Activated CD4-positive, alpha-beta T cell treated with anti-CD3 and anti-CD28 coated beads for 36 hours (primary cell): ENCODE data around the gene RNH1. TPM values are rescaled to one million over a fixed set of nuclear protein-coding genes. Genes with fewer than 3 reads are reported as not detected.
"Not testable (repeated sequence)": the region's sequence is repeated elsewhere in the genome, so short reads cannot be mapped to it uniquely, and the experiment has no call there.

ENCODE experiments used
- ATAC-seq: fragments of 200-7000 bp; cut with Tn5 transposase; one replicate; pipeline ENCODE4 v1.10.0; 2021; ENCODE audit warnings: mild to moderate bottlenecking, moderate library complexity
- CTCF ChIA-PET: fragments of 350-600 bp; sonication (Branson Sonifier 250); formaldehyde crosslinking; loops from one replicate; lab custom pipeline; 2021; ENCODE audit warnings: antibody characterized with exemption; lab: Charles Lee
- POLR2A ChIA-PET: fragments of 350-600 bp; sonication (Branson Sonifier 250); formaldehyde crosslinking; loops from one replicate; lab custom pipeline; 2021; ENCODE audit warnings: antibody characterized with exemption, inconsistent platforms; lab: Charles Lee
- DNase-seq: peaks from one replicate; pipeline ENCODE4 v3.0.0-alpha.2; 2020
- H3K27ac Mint-ChIP-seq: one replicate; pipeline ENCODE4 v1.8.0; 2021; ENCODE audit warnings: mixed read lengths
- H3K27me3 Mint-ChIP-seq: one replicate; pipeline ENCODE4 v1.8.0; 2021; ENCODE audit warnings: mixed read lengths
- H3K36me3 Mint-ChIP-seq: one replicate; pipeline ENCODE4 v1.8.0; 2021; ENCODE audit warnings: low read depth, mixed read lengths
- H3K4me1 Mint-ChIP-seq: one replicate; pipeline ENCODE4 v1.8.0; 2021; ENCODE audit warnings: mixed read lengths
- H3K4me3 Mint-ChIP-seq: one replicate; pipeline ENCODE4 v1.8.0; 2021; ENCODE audit warnings: mild to moderate bottlenecking, moderate library complexity, mixed read lengths
- H3K9me3 Mint-ChIP-seq: one replicate; pipeline ENCODE4 v1.8.0; 2021; ENCODE audit warnings: low read depth, mixed read lengths
- intact Hi-C, 2 experiments: fragments of 100-400 bp; cut with DNase I in 1 of 2; cut with micrococcal nuclease in 1 of 2; formaldehyde crosslinking; loops; one replicate each; pipeline versions ENCODE4 v1.14.2 to v1.15.1; 2022 to 2024; cut with DNase I, micrococcal nuclease
- total RNA-seq, 2 experiments: library from RNA; stranded (reverse); gene quantifications; one replicate each; pipeline ENCODE4 v1.2.3, GENCODE V29; 2021

Gene RNH1
- total RNA-seq, 2 experiments from 2014 or later, result 111 to 116 TPM

DNA sequence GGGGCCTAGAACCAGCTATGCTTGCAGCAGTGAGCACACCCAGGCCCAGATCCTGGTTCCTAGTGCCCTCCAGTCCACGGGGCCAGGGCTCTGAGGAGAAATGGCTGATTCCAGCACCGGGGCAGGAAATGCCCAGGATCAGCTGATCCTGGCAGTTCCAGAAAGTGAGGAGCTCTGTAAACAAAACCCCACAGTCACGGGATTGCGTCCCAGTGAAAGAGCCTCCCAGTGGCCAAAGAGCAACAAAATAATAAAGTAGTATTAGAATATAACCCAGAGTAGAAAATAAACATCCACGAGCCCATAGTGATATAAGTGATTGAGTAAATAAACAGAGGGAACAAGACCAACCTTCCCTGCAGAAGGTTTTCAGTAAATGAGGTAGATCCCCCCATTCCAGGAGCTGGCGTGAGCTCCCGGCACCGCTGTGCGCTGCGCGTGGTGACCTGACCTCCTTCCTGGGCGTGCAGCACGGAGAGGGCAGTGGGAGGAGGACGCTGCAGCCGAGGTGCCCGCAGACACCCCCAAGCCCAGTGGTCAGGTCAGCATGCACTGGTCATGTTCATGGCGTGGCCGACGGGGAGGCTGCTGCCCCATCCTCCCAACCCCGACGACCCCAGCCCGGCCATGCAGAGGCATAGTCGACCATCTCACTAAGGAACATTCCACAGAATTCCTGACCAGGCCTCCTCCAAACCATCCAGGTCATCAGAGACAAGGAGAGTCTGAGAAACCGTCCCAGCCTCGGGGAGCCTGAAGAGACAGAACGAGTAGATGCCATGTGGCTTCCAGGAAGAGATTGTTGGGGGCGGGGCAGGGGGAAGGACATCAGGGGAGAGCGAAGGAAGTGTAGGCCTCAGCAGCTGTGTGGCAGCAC is 37.1 kb downstream of the RNH1 start:
- DNase-seq (no peak), ATAC-seq (no peak)
- H3K36me3 Mint-ChIP-seq, result peaks cover 2% of the 10 kb centered on the region
- H3K27me3 Mint-ChIP-seq, result no peaks in the 10 kb centered on the region
- H3K27ac Mint-ChIP-seq, result no peak overlapping the region
- ChIA-PET POLR2A (no interaction called here), CTCF (interaction anchor here (0.6 kb wide), 2 partner anchors 30 to 49 kb away, joined by 3 read pairs; no protein-coding TSS in a partner anchor)
- no peaks in the 10 kb centered on the region for H3K4me1 Mint-ChIP-seq
- intact Hi-C loops, result no loop called here
- no peak overlapping the region for H3K4me3 Mint-ChIP-seq
- H3K9me3 Mint-ChIP-seq, result no peaks in the 10 kb centered on the region

DNA sequence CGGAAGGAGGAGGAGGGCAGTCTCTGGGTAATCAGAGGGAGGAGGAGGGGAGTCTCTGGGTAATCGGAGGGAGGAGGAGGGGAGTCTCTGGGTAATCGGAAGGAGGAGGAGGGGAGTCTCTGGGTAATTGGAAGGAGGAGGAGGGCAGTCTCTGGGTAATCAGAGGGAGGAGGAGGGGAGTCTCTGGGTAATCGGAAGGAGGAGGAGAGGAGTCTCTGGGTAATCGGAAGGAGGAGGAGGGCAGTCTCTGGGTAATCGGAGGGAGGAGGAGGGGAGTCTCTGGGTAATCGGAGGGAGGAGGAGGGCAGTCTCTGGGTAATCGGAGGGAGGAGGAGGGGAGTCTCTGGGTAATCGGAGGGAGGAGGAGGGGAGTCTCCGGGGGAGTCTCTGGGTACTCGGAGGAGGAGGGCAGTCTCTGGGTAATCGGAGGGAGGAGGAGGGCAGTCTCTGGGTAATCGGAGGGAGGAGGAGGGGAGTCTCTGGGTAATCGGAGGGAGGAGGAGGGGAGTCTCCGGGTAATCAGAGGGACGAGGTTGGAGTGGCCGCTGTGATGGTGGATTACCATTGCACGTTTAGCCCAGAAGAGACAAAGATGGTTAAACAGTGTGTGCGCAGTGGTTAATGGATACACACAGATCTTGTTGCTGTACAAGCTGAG is 37.9 kb downstream of the RNH1 start:
- ATAC-seq, H3K4me1 Mint-ChIP-seq, POLR2A ChIA-PET, H3K27me3 Mint-ChIP-seq, H3K4me3 Mint-ChIP-seq, H3K36me3 Mint-ChIP-seq, H3K27ac Mint-ChIP-seq, intact Hi-C loops, H3K9me3 Mint-ChIP-seq, DNase-seq: not testable (repeated sequence)
- CTCF ChIA-PET, result interaction anchor here (0.6 kb wide), 1 partner anchor 29 kb away, joined by 3 read pairs; no protein-coding TSS in a partner anchor

DNA sequence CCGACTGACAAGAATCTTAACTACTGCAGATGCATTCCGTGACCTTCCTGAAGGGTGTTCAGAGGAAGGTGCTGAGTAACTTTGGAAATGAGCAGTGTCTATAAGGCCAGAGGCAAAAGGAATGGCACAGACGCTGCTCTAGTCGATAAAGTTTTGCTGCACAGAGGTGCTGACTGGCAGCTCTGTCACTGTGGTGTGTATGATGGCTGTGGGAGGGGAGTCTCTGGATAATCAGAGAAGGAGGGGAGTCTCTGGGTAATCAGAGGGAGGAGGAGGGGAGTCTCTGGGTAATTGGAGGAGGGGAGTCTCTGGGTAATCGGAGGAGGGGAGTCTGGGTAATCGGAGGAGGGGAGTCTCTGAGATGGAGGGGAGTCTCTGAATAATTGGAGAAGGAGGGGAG is 38.5 kb downstream of the RNH1 start:
- ChIA-PET POLR2A (no interaction called here), CTCF (no interaction called here)
- H3K27ac Mint-ChIP-seq, result no peak overlapping the region
- intact Hi-C loops, result no loop called here
- ATAC-seq, result no peak
- no peaks in the 10 kb centered on the region for H3K27me3 Mint-ChIP-seq
- no peak overlapping the region for H3K4me3 Mint-ChIP-seq
- no peaks in the 10 kb centered on the region for H3K9me3 Mint-ChIP-seq
- H3K4me1 Mint-ChIP-seq, result no peaks in the 10 kb centered on the region
- no peak for DNase-seq
- H3K36me3 Mint-ChIP-seq, result peaks cover 2% of the 10 kb centered on the region

DNA sequence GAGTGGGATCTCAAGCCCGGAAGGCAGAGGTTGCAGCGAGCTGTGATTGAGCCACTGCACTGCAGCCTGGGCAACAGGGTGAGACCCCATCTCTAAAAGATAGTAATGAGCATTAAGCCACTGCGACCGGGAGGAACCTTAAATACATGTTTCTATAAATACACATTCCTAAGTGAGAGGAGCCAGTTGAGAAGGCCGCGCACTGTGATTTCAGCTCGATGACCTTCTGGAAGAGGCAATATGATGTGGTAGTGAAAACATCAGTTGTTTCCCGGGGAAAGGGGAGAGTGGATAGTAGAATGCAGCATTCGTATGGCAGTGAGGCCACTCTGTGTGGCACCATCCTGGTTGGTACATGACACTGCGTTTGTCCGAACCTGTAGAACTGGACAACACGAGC is 39.0 kb downstream of the RNH1 start:
- intact Hi-C loops, result no loop called here
- Mint-ChIP-seq H3K36me3 (peaks cover 2% of the 10 kb centered on the region), H3K27me3 (no peaks in the 10 kb centered on the region), H3K27ac (no peak overlapping the region), H3K4me1 (no peaks in the 10 kb centered on the region), H3K4me3 (no peak overlapping the region), H3K9me3 (no peaks in the 10 kb centered on the region)
- ChIA-PET POLR2A (no interaction called here), CTCF (no interaction called here)
- DNase-seq, result no peak
- ATAC-seq, result no peak

GRCh38 chr11:465896-466530 is 41.0 kb downstream of the RNH1 start:
- Mint-ChIP-seq H3K27ac (no peak overlapping the region), H3K27me3 (no peaks in the 10 kb centered on the region), H3K36me3 (peaks cover 2% of the 10 kb centered on the region), H3K4me1 (no peaks in the 10 kb centered on the region), H3K9me3 (no peaks in the 10 kb centered on the region), H3K4me3 (no peak overlapping the region)
- intact Hi-C loops, result no loop called here
- ChIA-PET CTCF (interaction anchor here (0.6 to 1.2 kb wide), 2 partner anchors 12 to 239 kb away, joined by 3 read pairs; no protein-coding TSS in a partner anchor), POLR2A (no interaction called here)
- no peak for DNase-seq
- ATAC-seq, result no peak

DNA sequence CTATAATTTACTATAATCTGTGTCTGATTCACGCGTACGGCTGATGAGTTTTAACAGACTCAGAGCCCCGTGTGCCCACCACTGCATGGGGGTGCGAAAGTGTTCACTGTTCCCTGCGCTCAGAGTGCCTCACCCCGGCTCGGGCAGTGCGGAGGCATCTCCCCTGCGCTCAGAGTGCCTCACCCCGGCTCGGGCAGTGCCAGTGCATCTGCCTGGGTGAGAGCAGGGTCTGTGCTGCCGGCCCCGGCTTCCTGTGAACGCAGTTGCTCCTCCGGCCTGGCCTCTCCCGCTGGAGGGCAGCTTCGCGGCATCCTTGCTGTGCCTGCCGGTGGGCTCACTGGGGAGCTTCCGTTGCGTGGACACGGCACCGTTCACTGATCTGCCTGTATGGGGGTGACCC is 42.7 kb downstream of the RNH1 start:
- H3K9me3 Mint-ChIP-seq, result no peaks in the 10 kb centered on the region
- no peak for DNase-seq
- ChIA-PET POLR2A (no interaction called here), CTCF (no interaction called here)
- H3K4me3 Mint-ChIP-seq, result no peak overlapping the region
- no peak for ATAC-seq
- H3K27ac Mint-ChIP-seq, result no peak overlapping the region
- intact Hi-C loops, result no loop called here
- H3K36me3 Mint-ChIP-seq, result peaks cover 10% of the 10 kb centered on the region
- no peaks in the 10 kb centered on the region for H3K4me1 Mint-ChIP-seq
- H3K27me3 Mint-ChIP-seq, result no peaks in the 10 kb centered on the region

- no peaks in the 10 kb centered on the region for H3K27me3 Mint-ChIP-seq
- H3K9me3 Mint-ChIP-seq, result no peaks in the 10 kb centered on the region
- intact Hi-C loops, result no loop called here
- POLR2A ChIA-PET, result no interaction called here
- H3K36me3 Mint-ChIP-seq, result peaks cover 14% of the 10 kb centered on the region
- no peak overlapping the region for H3K27ac Mint-ChIP-seq
- CTCF ChIA-PET, result no interaction called here
- H3K4me1 Mint-ChIP-seq, result peaks cover 7% of the 10 kb centered on the region
- DNase-seq (no peak), ATAC-seq (no peak)
- H3K4me3 Mint-ChIP-seq, result no peak overlapping the region
Observed at GRCh38 chr11:462107-462890, 44.7 kb downstream of the RNH1 start.

- no peak overlapping the region for H3K4me3 Mint-ChIP-seq
- POLR2A ChIA-PET, result no interaction called here
Observed at GRCh38 chr11:461626-462025, 45.4 kb downstream of the RNH1 start.

GRCh38 chr11:460331-461199 is 46.5 kb downstream of the RNH1 start:
- Mint-ChIP-seq H3K9me3 (no peaks in the 10 kb centered on the region), H3K27me3 (no peaks in the 10 kb centered on the region), H3K27ac (no peak overlapping the region), H3K36me3 (peaks cover 17% of the 10 kb centered on the region), H3K4me3 (no peak overlapping the region), H3K4me1 (peaks cover 23% of the 10 kb centered on the region)
- ChIA-PET CTCF (interaction anchor here (0.7 kb wide), 1 partner anchor 11 kb away, joined by 3 read pairs; no protein-coding TSS in a partner anchor), POLR2A (no interaction called here)
- intact Hi-C loops, result no loop called here
- DNase-seq (no peak), ATAC-seq (no peak)

More at GRCh38 chr11:461626-462025, 45.4 kb downstream of the RNH1 start:
- ATAC-seq (no peak), DNase-seq (no peak)
- H3K36me3 Mint-ChIP-seq, result peaks cover 18% of the 10 kb centered on the region
- H3K27me3 Mint-ChIP-seq, result no peaks in the 10 kb centered on the region
- H3K4me1 Mint-ChIP-seq, result peaks cover 14% of the 10 kb centered on the region
- H3K27ac Mint-ChIP-seq, result no peak overlapping the region
- no peaks in the 10 kb centered on the region for H3K9me3 Mint-ChIP-seq
- CTCF ChIA-PET, result interaction anchor here (0.7 kb wide), 1 partner anchor 10 kb away, joined by 3 read pairs; no protein-coding TSS in a partner anchor
- intact Hi-C loops, result no loop called here

- Mint-ChIP-seq H3K27ac (no peak overlapping the region), H3K9me3 (no peaks in the 10 kb centered on the region), H3K4me3 (no peak overlapping the region), H3K36me3 (peaks cover 19% of the 10 kb centered on the region), H3K27me3 (no peaks in the 10 kb centered on the region), H3K4me1 (peaks cover 24% of the 10 kb centered on the region)
- intact Hi-C loops, result no loop called here
- POLR2A ChIA-PET, result interaction anchor here (0.6 kb wide), 1 partner anchor 106 kb away, joined by 9 read pairs; no protein-coding TSS in a partner anchor
- no peak for DNase-seq
- ATAC-seq, result no peak
- CTCF ChIA-PET, result no interaction called here
Observed at GRCh38 chr11:459511-460220, 47.4 kb downstream of the RNH1 start.
